Spleen (tissue), 7 donors: Measurements from ENCODE around the gene TSPAN15.

ENCODE experiments used
- CTCF ChIP-seq, 11 experiments: fragments of 200-600 bp in 7 of 11; fragments of 450-650 bp in 4 of 11; sonication (generic) in 4 of 11; IDR thresholded peaks in 8 of 11; conservative IDR thresholded peaks in 3 of 11; 1 replicate in 7 of 11; 2 replicates in 4 of 11; pipeline versions ENCODE4 v1.4.0 to v1.8.0; 2016 to 2021; ENCODE audit warnings: antibody characterized with exemption in 11 of 11, inconsistent platforms in 4 of 11, mild to moderate bottlenecking in 1 of 11
- POLR2A ChIP-seq, 3 donors: fragments of 450-650 bp; IDR thresholded peaks; one replicate each; pipeline ENCODE4 v1.5.1; 2017; ENCODE audit warnings: antibody characterized with exemption in 3 of 3, mild to moderate bottlenecking in 1 of 3
- POLR2AphosphoS5 ChIP-seq, 3 donors: sonication (generic); formaldehyde crosslinking; IDR thresholded peaks; one replicate each; pipeline ENCODE4 v1.5.1; 2017; ENCODE audit warnings: antibody characterized with exemption in 3 of 3
- donor health status: DM: no; HTN: no; CAD: no; lungs with moderate emphysema.
- donor health status: DM: no; HTN: no; CAD: no.
- donor health status: DM: no; HTN: no; CAD: no.

- TF ChIP-seq CTCF (IDR thresholded peaks at IDR 0.05 in 8 of 11, conservative IDR thresholded peaks at IDR 0.05 in 3 of 11) (no peak), POLR2AphosphoS5 (IDR thresholded peaks at IDR 0.05) (no peak), POLR2A (IDR thresholded peaks at IDR 0.05) (no peak)
These were observed 25.6 kb upstream of the TSPAN15 start for GRCh38 chr10:69425511-69426298.
